Liver (tissue), 9 donors: ENCODE results near the gene TMEM176B. TPM values are rescaled to one million over a fixed set of nuclear protein-coding genes. Genes with fewer than 3 reads are reported as not detected.

Experiments used
- DNase-seq: peaks from one replicate; pipeline ENCODE4 v3.0.0-alpha.2; 2017; ENCODE audit warnings: low spot score
- H3K27ac ChIP-seq, 2 donors: one replicate each; pipeline ENCODE4 v1.7.0; 2013; ENCODE audit warnings: inconsistent platforms in 2 of 2, low read length in 2 of 2, control low read depth in 1 of 2, low read depth in 1 of 2, mild to moderate bottlenecking in 1 of 2
- H3K27me3 ChIP-seq, 4 donors: one replicate each; pipeline versions ENCODE4 v1.6.1 to v1.7.0; 2013; ENCODE audit warnings: low read length in 3 of 4, inconsistent platforms in 1 of 4, mild to moderate bottlenecking in 1 of 4, moderate library complexity in 1 of 4; ENCODE audit not compliant: control insufficient read depth in 4 of 4, insufficient read depth in 4 of 4
- H3K36me3 ChIP-seq, 4 donors: one replicate each; pipeline versions ENCODE4 v1.6.1 to v1.7.0; 2013; ENCODE audit warnings: low read length in 3 of 4, mild to moderate bottlenecking in 3 of 4, low read depth in 1 of 4, moderate library complexity in 1 of 4; ENCODE audit not compliant: control insufficient read depth in 4 of 4, insufficient read depth in 3 of 4
- H3K4me1 ChIP-seq, 4 donors: one replicate each; pipeline versions ENCODE4 v1.6.1 to v1.7.0; 2013; ENCODE audit warnings: low read length in 3 of 4, mild to moderate bottlenecking in 3 of 4, moderate library complexity in 1 of 4; ENCODE audit not compliant: control insufficient read depth in 4 of 4, insufficient read depth in 4 of 4
- H3K4me3 ChIP-seq, 3 donors: one replicate each; pipeline versions ENCODE4 v1.6.1 to v1.7.0; 2013; ENCODE audit warnings: low read length in 3 of 3, control low read depth in 1 of 3, low read depth in 1 of 3, mild to moderate bottlenecking in 1 of 3
- H3K9ac ChIP-seq, 2 donors: one replicate each; pipeline ENCODE4 v1.7.0; 2013; ENCODE audit warnings: low read length in 2 of 2, mild to moderate bottlenecking in 2 of 2, moderate library complexity in 2 of 2, control low read depth in 1 of 2, low read depth in 1 of 2
- H3K9me3 ChIP-seq, 4 donors: one replicate each; pipeline versions ENCODE4 v1.6.1 to v1.7.0; 2013; ENCODE audit warnings: low read length in 3 of 4; ENCODE audit not compliant: control insufficient read depth in 4 of 4
- ATF3 ChIP-seq: IDR thresholded peaks from 2 replicates; pipeline ENCODE4 v1.6.1; 2016; ENCODE audit warnings: antibody characterized with exemption
- CTCF ChIP-seq: fragments of 150-350 bp; IDR thresholded peaks from 2 replicates; pipeline ENCODE4 v1.5.1; 2017; ENCODE audit warnings: improper control_type of control experiment, low read depth, low read length; ENCODE audit not compliant: missing input control
- EGR1 ChIP-seq, 2 donors: IDR thresholded peaks; 2 replicates each; pipeline ENCODE4 v1.6.1; 2016 to 2018; ENCODE audit warnings: antibody characterized with exemption in 2 of 2, low read depth in 2 of 2
- FOXA1 ChIP-seq: IDR thresholded peaks from 2 replicates; pipeline ENCODE4 v1.6.1; 2016; ENCODE audit warnings: antibody characterized with exemption
- FOXA2 ChIP-seq: IDR thresholded peaks from 2 replicates; pipeline ENCODE4 v1.6.1; 2016; ENCODE audit warnings: antibody characterized with exemption
- GABPA ChIP-seq, 2 donors: IDR thresholded peaks in 1 of 2; conservative IDR thresholded peaks in 1 of 2; 2 replicates each; pipeline ENCODE4 v1.6.1; 2016; ENCODE audit warnings: antibody characterized with exemption in 2 of 2, mild to moderate bottlenecking in 1 of 2, moderate library complexity in 1 of 2
- HNF4A ChIP-seq, 2 donors: conservative IDR thresholded peaks; 2 replicates each; pipeline ENCODE4 v1.6.1; 2016; ENCODE audit warnings: antibody characterized with exemption in 2 of 2, mild to moderate bottlenecking in 2 of 2
- HNF4G ChIP-seq: IDR thresholded peaks from 2 replicates; pipeline ENCODE4 v1.6.1; 2016; ENCODE audit warnings: antibody characterized with exemption
- JUND ChIP-seq, 2 donors: IDR thresholded peaks; 2 replicates each; pipeline ENCODE4 v1.6.1; 2016; ENCODE audit warnings: antibody characterized with exemption in 2 of 2
- MAX ChIP-seq: IDR thresholded peaks from 2 replicates; pipeline ENCODE4 v1.6.1; 2016; ENCODE audit warnings: antibody characterized with exemption
- NR2F2 ChIP-seq: IDR thresholded peaks from 2 replicates; pipeline ENCODE4 v1.6.1; 2016; ENCODE audit warnings: antibody characterized with exemption
- RAD21 ChIP-seq, 2 donors: IDR thresholded peaks; 2 replicates each; pipeline ENCODE4 v1.6.1; 2016; ENCODE audit warnings: antibody characterized with exemption in 2 of 2, mild to moderate bottlenecking in 2 of 2
- REST ChIP-seq: IDR thresholded peaks from 2 replicates; pipeline ENCODE4 v1.6.1; 2016; ENCODE audit warnings: antibody characterized with exemption, mild to moderate bottlenecking
- RXRA ChIP-seq, 2 donors: IDR thresholded peaks; 2 replicates each; pipeline ENCODE4 v1.6.1; 2017 to 2018; ENCODE audit warnings: antibody characterized with exemption in 2 of 2, mild to moderate bottlenecking in 1 of 2
- SP1 ChIP-seq: IDR thresholded peaks from 2 replicates; pipeline ENCODE4 v1.6.1; 2018; ENCODE audit warnings: antibody characterized with exemption, mild to moderate bottlenecking
- TAF1 ChIP-seq: conservative IDR thresholded peaks from 2 replicates; pipeline ENCODE4 v1.6.1; 2016; ENCODE audit warnings: antibody characterized with exemption, mild to moderate bottlenecking
- YY1 ChIP-seq: IDR thresholded peaks from 2 replicates; pipeline ENCODE4 v1.6.1; 2016; ENCODE audit warnings: antibody characterized with exemption, mild to moderate bottlenecking
- ZBTB33 ChIP-seq: IDR thresholded peaks from 2 replicates; pipeline ENCODE4 v1.6.1; 2016; ENCODE audit warnings: antibody characterized with exemption
- WGBS: extraction: QIAGEN DNeasy Blood & Tissue Kit; methylation state at CpG from one replicate; pipeline ENCODE4 v1.1.7; 2013; 5-methylcytosine and 5-hydroxymethylcytosine counted together
- polyA plus RNA-seq, 2 donors: library from polyadenylated mRNA; stranded (reverse) in 1 of 2; unstranded in 1 of 2; fragments of 200-250 nt in 1 of 2; fragments of >200 nt in 1 of 2; fragmentation: Nextera tagmentation in 1 of 2; extraction: Ambion mirVana in 1 of 2; gene quantifications; one replicate each; pipeline versions ENCODE4 v1.2.1 to v1.2.3, GENCODE V29; 2013 to 2015
- total RNA-seq, 2 donors: library from RNA; depleted of rRNA; stranded (reverse); fragments of >200 nt; gene quantifications; one replicate each; pipeline ENCODE4 v1.2.3, GENCODE V29; 2014
- donor health status: healthy.
- donor health status: healthy.
- donor health status: healthy.
- donor health status: healthy.
- donor health status: healthy.

Gene TMEM176B
- total and polyA plus RNA-seq, 4 donors, result 382 to 1,317 (median 999) TPM

- no peak for TF ChIP-seq ATF3
- no peak for TF ChIP-seq REST
- TF ChIP-seq YY1, result no peak
- no peak for TF ChIP-seq HNF4G
- no peak for TF ChIP-seq SP1
- no peak for TF ChIP-seq RXRA (IDR thresholded peaks at IDR 0.05)
- no peak for TF ChIP-seq RAD21 (IDR thresholded peaks at IDR 0.05)
- TF ChIP-seq CTCF, result no peak
- TF ChIP-seq FOXA1, result no peak
- TF ChIP-seq EGR1 (IDR thresholded peaks at IDR 0.05; ENCODE audit: low read depth in 2 of 2), result no peak
- no peak for TF ChIP-seq NR2F2
- no peak for TF ChIP-seq GABPA (IDR thresholded peaks at IDR 0.05 in 1 of 2, conservative IDR thresholded peaks at IDR 0.05 in 1 of 2)
- TF ChIP-seq JUND (IDR thresholded peaks at IDR 0.05), result no peak
- TF ChIP-seq FOXA2, result no peak
- no peak for TF ChIP-seq MAX
- no peak for TF ChIP-seq TAF1
- TF ChIP-seq HNF4A (conservative IDR thresholded peaks at IDR 0.05), result no peak
- no peak for TF ChIP-seq ZBTB33
- Histone ChIP-seq H3K27me3 (no peaks in the 10 kb centered on the region), H3K27ac (no peak overlapping the region), H3K36me3 (peaks cover 0 to 5% (median 0%) of the 10 kb centered on the region in 4 donors), H3K4me3 (no peak overlapping the region), H3K9me3 (no peaks in the 10 kb centered on the region), H3K9ac (no peak overlapping the region), H3K4me1 (peaks cover 0 to 4% (median 4%) of the 10 kb centered on the region in 4 donors)
- WGBS, result 90% methylated on average over 6 of the region's 6 CpGs
- DNase-seq, result no peak
These were observed 35.6 kb upstream of the TMEM176B start for GRCh38 chr7:150835702-150836280.
